ENCODE results near the gene PPP1CB. TPM values are rescaled to one million over a fixed set of nuclear protein-coding genes. Genes with fewer than 3 reads are reported as not detected.

Gene PPP1CB
- total RNA-seq, 1 donor from 2014 or later: 180 TPM

DNA sequence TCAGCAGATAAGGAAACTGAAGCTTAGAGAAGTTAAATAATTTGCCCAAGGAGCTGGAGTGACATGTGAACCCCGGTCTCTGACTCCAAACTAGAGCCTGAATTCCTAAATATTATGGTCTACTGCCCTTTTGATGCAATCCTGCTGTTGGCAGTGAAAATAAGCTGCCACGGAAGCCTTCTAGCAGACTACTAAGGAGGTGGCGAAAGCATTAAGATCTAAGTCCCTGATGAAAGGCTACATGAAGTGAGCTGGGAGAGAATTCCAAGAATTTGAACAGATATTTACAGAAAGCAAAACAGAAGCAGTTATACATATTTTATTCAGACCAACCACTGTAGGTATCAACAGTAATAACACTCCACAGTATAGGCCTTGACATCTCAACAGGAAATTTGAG, 90.4 kb downstream of the PPP1CB start:
- intact Hi-C loops (cut with micrococcal nuclease): no loop called here

Other genes starting within 250 kb of the PPP1CB start
- 1.3 and 2.0 TPM in 2 replicates for gene SPDYA, start 59.0 kb downstream of the PPP1CB start, total RNA-seq
- gene TRMT61B, start 118.5 kb downstream of the PPP1CB start, total RNA-seq: 14.3 and 14.8 TPM in 2 replicates
- 79.1 and 91.0 TPM in 2 replicates for gene WDR43, start 142.8 kb downstream of the PPP1CB start, total RNA-seq
- 5.9 and 6.3 TPM in 2 replicates for gene TOGARAM2, start 229.5 kb downstream of the PPP1CB start, total RNA-seq